Measurements from ENCODE around the gene DAG1. TPM values are rescaled to one million over a fixed set of nuclear protein-coding genes. Genes with fewer than 3 reads are reported as not detected.

DAG1 gene
- total RNA-seq, 1 donor from 2014 or later = 67.5 TPM

DNA sequence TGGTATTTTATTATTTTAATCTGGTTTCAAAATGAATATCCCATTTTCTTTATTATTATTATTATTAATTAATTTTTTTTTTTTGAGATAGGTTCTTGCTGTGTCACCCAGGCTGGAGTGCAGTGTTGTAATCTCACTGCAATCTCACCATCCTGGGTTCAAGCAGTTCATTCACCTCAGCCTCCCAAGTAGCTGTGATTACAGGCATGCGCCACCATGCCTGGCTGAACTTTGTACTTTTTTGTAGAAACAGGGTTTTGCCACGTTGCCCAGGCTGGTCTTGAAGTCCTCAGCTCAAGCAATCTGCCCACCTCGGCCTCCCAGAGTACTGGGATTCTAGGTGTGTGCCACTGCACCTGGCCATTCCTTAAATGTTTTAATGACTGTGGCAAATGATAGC lies 28.6 kb downstream of the DAG1 start:
- no peak for TF ChIP-seq EZH2 (IDR thresholded peaks at IDR 0.05)
- no peak overlapping the region for H3K27ac ChIP-seq
- no peak overlapping the region for H3K4me2 ChIP-seq
- H3K4me1 Mint-ChIP-seq = peaks cover 3% of the 10 kb centered on the region
- no peak overlapping the region for H3K27ac Mint-ChIP-seq
- peaks cover 13% of the 10 kb centered on the region for H3K36me3 Mint-ChIP-seq
- H3F3A ChIP-seq (ENCODE audit: low read depth) = no peaks in the 10 kb centered on the region
- no peak overlapping the region for H3K4me3 ChIP-seq
- DNase-seq (ENCODE audit: low spot score) = no peak
- no peaks in the 10 kb centered on the region for H3K9me3 Mint-ChIP-seq
- H4K20me1 ChIP-seq (ENCODE audit: low read depth) = peaks cover 34% of the 10 kb centered on the region
- no peak overlapping the region for H2AFZ ChIP-seq (replicated peaks)
- no peak overlapping the region for H3K4me3 Mint-ChIP-seq
- no peak overlapping the region for H3K9ac ChIP-seq
- peaks cover 96% of the 10 kb centered on the region for H3K79me2 ChIP-seq (ENCODE audit: low read depth)
- H3K4me1 ChIP-seq = no peaks in the 10 kb centered on the region
- no peaks in the 10 kb centered on the region for H3K27me3 Mint-ChIP-seq (ENCODE audit: insufficient read depth, low read depth)
- H3K27me3 ChIP-seq = no peaks in the 10 kb centered on the region
- H3K36me3 ChIP-seq = no peaks in the 10 kb centered on the region
- no peaks in the 10 kb centered on the region for H3K9me3 ChIP-seq (ENCODE audit: low read depth)

DNA sequence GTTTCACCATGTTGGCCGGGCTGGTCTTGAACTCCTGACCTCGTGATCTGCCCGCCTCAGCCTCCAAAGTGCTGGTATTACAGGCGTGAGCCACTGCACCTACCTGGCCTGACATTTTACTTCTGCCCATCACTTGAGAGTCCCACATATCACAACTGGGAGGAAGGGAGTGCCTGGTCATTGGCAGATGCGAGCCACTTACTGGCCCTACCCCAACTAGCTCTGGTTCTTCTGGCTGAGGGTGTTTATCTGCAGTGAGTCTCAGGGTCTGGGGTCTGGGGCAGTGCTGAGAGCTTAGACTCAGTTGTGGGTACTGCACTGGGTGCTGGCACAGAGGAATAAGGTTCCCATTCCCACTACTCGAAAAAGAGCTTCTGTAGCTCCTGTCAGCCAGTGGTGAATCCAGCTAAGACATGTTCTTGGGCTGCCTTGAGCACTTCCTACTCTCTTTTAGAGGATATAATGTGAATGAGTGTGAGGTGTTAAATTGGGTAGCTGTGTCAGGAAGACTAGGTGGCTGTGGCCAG lies 30.2 kb downstream of the DAG1 start:
- H3K27me3 Mint-ChIP-seq (ENCODE audit: insufficient read depth, low read depth) = no peaks in the 10 kb centered on the region
- no peak overlapping the region for H3K27ac ChIP-seq
- no peak overlapping the region for H3K4me3 ChIP-seq
- no peak overlapping the region for H3K4me3 Mint-ChIP-seq
- H3K4me2 ChIP-seq = no peak overlapping the region
- H3K36me3 ChIP-seq = no peaks in the 10 kb centered on the region
- H3K4me1 Mint-ChIP-seq = no peaks in the 10 kb centered on the region
- H3K79me2 ChIP-seq (ENCODE audit: low read depth) = peaks cover 94% of the 10 kb centered on the region
- no peaks in the 10 kb centered on the region for H3K9me3 ChIP-seq (ENCODE audit: low read depth)
- peaks cover 33% of the 10 kb centered on the region for H4K20me1 ChIP-seq (ENCODE audit: low read depth)
- no peak for DNase-seq (ENCODE audit: low spot score)
- no peak overlapping the region for H3K9ac ChIP-seq
- TF ChIP-seq EZH2 (IDR thresholded peaks at IDR 0.05) = no peak
- H3F3A ChIP-seq (ENCODE audit: low read depth) = no peaks in the 10 kb centered on the region
- no peak overlapping the region for H3K27ac Mint-ChIP-seq
- H3K4me1 ChIP-seq = no peaks in the 10 kb centered on the region
- no peaks in the 10 kb centered on the region for H3K27me3 ChIP-seq
- peaks cover 12% of the 10 kb centered on the region for H3K36me3 Mint-ChIP-seq
- no peak overlapping the region for H2AFZ ChIP-seq (replicated peaks)
- no peaks in the 10 kb centered on the region for H3K9me3 Mint-ChIP-seq

GRCh38 chr3:49500732-49501609 lies 30.9 kb downstream of the DAG1 start:
- Histone ChIP-seq H3K4me3 (no peak overlapping the region), H4K20me1 (ENCODE audit: low read depth) (peaks cover 37% of the 10 kb centered on the region), H3K36me3 (no peaks in the 10 kb centered on the region), H3K27ac (no peak overlapping the region), H2AFZ (replicated peaks) (no peak overlapping the region), H3K4me2 (no peak overlapping the region), H3K27me3 (no peaks in the 10 kb centered on the region), H3K79me2 (ENCODE audit: low read depth) (peaks cover 94% of the 10 kb centered on the region), H3K9ac (no peak overlapping the region), H3K9me3 (ENCODE audit: low read depth) (no peaks in the 10 kb centered on the region), H3F3A (ENCODE audit: low read depth) (no peaks in the 10 kb centered on the region), H3K4me1 (no peaks in the 10 kb centered on the region)
- Mint-ChIP-seq H3K27ac (no peak overlapping the region), H3K9me3 (no peaks in the 10 kb centered on the region), H3K36me3 (peaks cover 12% of the 10 kb centered on the region), H3K4me3 (no peak overlapping the region), H3K27me3 (ENCODE audit: insufficient read depth, low read depth) (no peaks in the 10 kb centered on the region), H3K4me1 (no peaks in the 10 kb centered on the region)
- DNase-seq (ENCODE audit: low spot score) = no peak
- TF ChIP-seq EZH2phosphoT487 (IDR thresholded peaks at IDR 0.05) (no peak), EZH2 (IDR thresholded peaks at IDR 0.05) (no peak)
- TF ChIP-seq, protein P1, sequence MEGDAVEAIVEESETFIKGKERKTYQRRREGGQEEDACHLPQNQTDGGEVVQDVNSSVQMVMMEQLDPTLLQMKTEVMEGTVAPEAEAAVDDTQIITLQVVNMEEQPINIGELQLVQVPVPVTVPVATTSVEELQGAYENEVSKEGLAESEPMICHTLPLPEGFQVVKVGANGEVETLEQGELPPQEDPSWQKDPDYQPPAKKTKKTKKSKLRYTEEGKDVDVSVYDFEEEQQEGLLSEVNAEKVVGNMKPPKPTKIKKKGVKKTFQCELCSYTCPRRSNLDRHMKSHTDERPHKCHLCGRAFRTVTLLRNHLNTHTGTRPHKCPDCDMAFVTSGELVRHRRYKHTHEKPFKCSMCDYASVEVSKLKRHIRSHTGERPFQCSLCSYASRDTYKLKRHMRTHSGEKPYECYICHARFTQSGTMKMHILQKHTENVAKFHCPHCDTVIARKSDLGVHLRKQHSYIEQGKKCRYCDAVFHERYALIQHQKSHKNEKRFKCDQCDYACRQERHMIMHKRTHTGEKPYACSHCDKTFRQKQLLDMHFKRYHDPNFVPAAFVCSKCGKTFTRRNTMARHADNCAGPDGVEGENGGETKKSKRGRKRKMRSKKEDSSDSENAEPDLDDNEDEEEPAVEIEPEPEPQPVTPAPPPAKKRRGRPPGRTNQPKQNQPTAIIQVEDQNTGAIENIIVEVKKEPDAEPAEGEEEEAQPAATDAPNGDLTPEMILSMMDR (IDR thresholded peaks at IDR 0.05) = no peak

DNA sequence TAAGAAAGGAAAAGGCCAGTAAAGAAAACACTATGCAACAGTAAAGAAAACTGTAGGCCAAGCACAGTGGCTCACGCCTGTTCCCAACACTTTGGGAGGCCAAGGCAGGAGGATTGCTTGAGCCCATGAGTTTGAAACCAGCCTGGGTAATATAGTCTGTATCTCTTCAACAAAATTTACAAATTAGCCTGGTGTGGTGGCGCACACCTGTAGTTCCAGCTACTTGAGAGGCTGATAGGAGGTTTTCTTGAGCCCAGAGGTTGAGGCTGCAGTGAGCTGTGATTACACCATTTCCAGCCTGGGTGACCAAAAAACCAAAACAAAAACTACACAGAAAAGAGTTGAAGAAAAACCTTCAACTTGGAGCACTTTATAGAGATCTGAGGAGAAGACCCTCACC lies 31.8 kb downstream of the DAG1 start:
- TF ChIP-seq, protein P1 (IDR thresholded peaks at IDR 0.05) = no peak
- TF ChIP-seq EZH2phosphoT487 (IDR thresholded peaks at IDR 0.05) (no peak), EZH2 (IDR thresholded peaks at IDR 0.05) (no peak)
- no peak overlapping the region for H3K4me3 ChIP-seq
- H3K27ac ChIP-seq = no peak overlapping the region
- no peaks in the 10 kb centered on the region for H3K36me3 ChIP-seq
- H3K27ac Mint-ChIP-seq = no peak overlapping the region
- no peaks in the 10 kb centered on the region for H3F3A ChIP-seq (ENCODE audit: low read depth)
- no peak overlapping the region for H3K9ac ChIP-seq
- H2AFZ ChIP-seq (replicated peaks) = no peak overlapping the region
- no peaks in the 10 kb centered on the region for H3K9me3 ChIP-seq (ENCODE audit: low read depth)
- no peaks in the 10 kb centered on the region for H3K9me3 Mint-ChIP-seq
- H3K27me3 ChIP-seq = no peaks in the 10 kb centered on the region
- H3K4me1 Mint-ChIP-seq = no peaks in the 10 kb centered on the region
- H4K20me1 ChIP-seq (ENCODE audit: low read depth) = peaks cover 32% of the 10 kb centered on the region
- peaks cover 94% of the 10 kb centered on the region for H3K79me2 ChIP-seq (ENCODE audit: low read depth)
- H3K36me3 Mint-ChIP-seq = peaks cover 12% of the 10 kb centered on the region
- H3K4me2 ChIP-seq = no peak overlapping the region
- H3K4me1 ChIP-seq = no peaks in the 10 kb centered on the region
- no peak for DNase-seq (ENCODE audit: low spot score)
- no peaks in the 10 kb centered on the region for H3K27me3 Mint-ChIP-seq (ENCODE audit: insufficient read depth, low read depth)
- no peak overlapping the region for H3K4me3 Mint-ChIP-seq
